Muscle layer of colon (tissue), 2 donors: ENCODE data around the gene ATAD3B.
"Not testable (repeated sequence)": the region's sequence is repeated elsewhere in the genome, so short reads cannot be mapped to it uniquely, and the experiment has no call there.

ENCODE experiments used
- H3K27ac ChIP-seq: one replicate; pipeline ENCODE4 v1.7.0; 2013; ENCODE audit warnings: low read depth, mild to moderate bottlenecking, low read length, moderate library complexity
- H3K27me3 ChIP-seq, 2 donors: one replicate each; pipeline ENCODE4 v1.7.0; 2013; ENCODE audit warnings: low read length in 2 of 2, mild to moderate bottlenecking in 2 of 2; ENCODE audit not compliant: insufficient read depth in 2 of 2, control insufficient read depth in 1 of 2
- H3K36me3 ChIP-seq: one replicate; pipeline ENCODE4 v1.7.0; 2013; ENCODE audit warnings: mild to moderate bottlenecking, low read length; ENCODE audit not compliant: insufficient read depth
- H3K4me1 ChIP-seq: one replicate; pipeline ENCODE4 v1.7.0; 2013; ENCODE audit warnings: mild to moderate bottlenecking, low read length; ENCODE audit not compliant: insufficient read depth
- H3K4me3 ChIP-seq, 2 donors: one replicate each; pipeline ENCODE4 v1.7.0; 2013; ENCODE audit warnings: low read length in 2 of 2, low read depth in 1 of 2, mild to moderate bottlenecking in 1 of 2, moderate library complexity in 1 of 2
- H3K9ac ChIP-seq: one replicate; pipeline ENCODE4 v1.7.0; 2013; ENCODE audit warnings: low read length
- H3K9me3 ChIP-seq: one replicate; pipeline ENCODE4 v1.7.0; 2013; ENCODE audit warnings: mild to moderate bottlenecking, low read length
- donor health status: abdominal sarcoma.
- donor health status: Adenocarcinoma of cecum.

ATAD3B gene

GRCh38 chr1:1428174-1428573 lies 43.4 kb upstream of the ATAD3B start:
- no peak overlapping the region for H3K9ac ChIP-seq
- H3K36me3 ChIP-seq, result no peaks in the 10 kb centered on the region
- H3K27me3 ChIP-seq, result no peaks in the 10 kb centered on the region
- peaks cover 33% of the 10 kb centered on the region for H3K4me1 ChIP-seq
- no peaks in the 10 kb centered on the region for H3K9me3 ChIP-seq
- peak overlapping the region; percentile 4 for H3K27ac ChIP-seq
- H3K4me3 ChIP-seq, result no peak overlapping the region

GRCh38 chr1:1428967-1429366 lies 42.6 kb upstream of the ATAD3B start:
- peaks cover 41% of the 10 kb centered on the region for H3K4me1 ChIP-seq
- peak overlapping the region; percentile 94 for H3K27ac ChIP-seq

GRCh38 chr1:1429671-1430073 lies 41.9 kb upstream of the ATAD3B start:
- Histone ChIP-seq H3K9ac (no peak overlapping the region), H3K27me3 (no peaks in the 10 kb centered on the region), H3K4me1 (peaks cover 48% of the 10 kb centered on the region), H3K27ac (peak overlapping the region; percentile 94), H3K4me3 (no peak overlapping the region), H3K36me3 (no peaks in the 10 kb centered on the region), H3K9me3 (no peaks in the 10 kb centered on the region)

More at GRCh38 chr1:1428967-1429366, 42.6 kb upstream of the ATAD3B start:
- H3K9me3 ChIP-seq, H3K4me3 ChIP-seq, H3K27me3 ChIP-seq, H3K36me3 ChIP-seq, H3K9ac ChIP-seq: not testable (repeated sequence)

GRCh38 chr1:1430114-1430982 lies 41.2 kb upstream of the ATAD3B start:
- Histone ChIP-seq H3K4me1 (peaks cover 55% of the 10 kb centered on the region), H3K27me3 (no peaks in the 10 kb centered on the region), H3K9ac (no peak overlapping the region)

GRCh38 chr1:1430992-1431844 lies 40.3 kb upstream of the ATAD3B start:
- Histone ChIP-seq H3K9me3 (no peaks in the 10 kb centered on the region), H3K9ac (no peak overlapping the region), H3K4me3 (no peak overlapping the region), H3K27ac (peak overlapping the region; percentile 94), H3K4me1 (peaks cover 58% of the 10 kb centered on the region), H3K36me3 (no peaks in the 10 kb centered on the region), H3K27me3 (no peaks in the 10 kb centered on the region)

More at GRCh38 chr1:1430114-1430982, 41.2 kb upstream of the ATAD3B start:
- Histone ChIP-seq H3K4me3 (no peak overlapping the region), H3K36me3 (no peaks in the 10 kb centered on the region), H3K27ac (peak overlapping the region; percentile 94), H3K9me3 (no peaks in the 10 kb centered on the region)

GRCh38 chr1:1431845-1432273 lies 39.7 kb upstream of the ATAD3B start:
- Histone ChIP-seq H3K4me1 (peaks cover 64% of the 10 kb centered on the region), H3K4me3 (no peak overlapping the region), H3K27ac (peak overlapping the region; percentile 94)

DNA sequence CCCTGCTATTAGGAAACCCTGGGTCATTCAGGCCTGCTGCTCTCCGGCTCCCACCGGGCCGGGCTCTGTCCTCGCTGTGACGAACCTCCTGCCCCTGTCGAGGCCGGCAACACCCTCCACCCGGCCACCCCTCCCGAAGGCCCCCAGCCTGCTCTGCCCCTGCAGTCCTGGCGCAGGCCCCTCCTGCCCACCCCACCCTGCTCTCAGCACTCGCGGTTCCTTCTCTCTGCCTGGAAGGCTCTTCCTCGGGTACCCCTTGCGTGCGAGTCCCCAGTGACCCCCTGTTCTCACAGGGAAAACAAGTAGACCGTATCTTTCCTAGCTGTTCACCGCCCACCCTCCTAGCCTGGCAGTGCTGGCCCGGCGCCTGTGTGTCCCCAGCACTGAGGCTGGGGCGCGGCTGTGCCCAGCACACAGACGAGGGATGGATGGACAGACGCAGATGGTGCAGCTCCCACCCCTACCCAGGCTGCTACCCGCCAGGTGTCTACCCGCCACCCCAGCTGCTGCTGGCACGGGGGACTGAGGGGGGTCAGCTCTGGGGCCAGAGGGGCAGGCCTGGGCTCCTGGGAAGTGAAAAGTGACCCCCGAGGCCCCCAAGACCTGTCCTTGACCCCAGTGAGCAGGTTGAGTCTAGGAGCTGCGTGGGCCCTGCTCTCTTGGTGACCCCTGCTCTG lies 39.2 kb upstream of the ATAD3B start:
- H3K4me3 ChIP-seq, result no peak overlapping the region
- H3K4me1 ChIP-seq, result peaks cover 68% of the 10 kb centered on the region
- H3K9me3 ChIP-seq, result no peaks in the 10 kb centered on the region
- H3K9ac ChIP-seq, result no peak overlapping the region
- H3K36me3 ChIP-seq, result no peaks in the 10 kb centered on the region
- H3K27me3 ChIP-seq, result no peaks in the 10 kb centered on the region
- peak overlapping the region; percentile 94 for H3K27ac ChIP-seq

More at GRCh38 chr1:1431845-1432273, 39.7 kb upstream of the ATAD3B start:
- Histone ChIP-seq H3K27me3 (no peaks in the 10 kb centered on the region), H3K36me3 (no peaks in the 10 kb centered on the region), H3K9me3 (no peaks in the 10 kb centered on the region), H3K9ac (no peak overlapping the region)

- Histone ChIP-seq H3K36me3 (no peaks in the 10 kb centered on the region), H3K27ac (peak overlapping the region; percentile 94), H3K4me1 (peaks cover 72% of the 10 kb centered on the region), H3K9ac (peak overlapping the region; percentile 53), H3K4me3 (peak overlapping the region in 1 of 2 donors; percentile 70), H3K27me3 (no peaks in the 10 kb centered on the region), H3K9me3 (no peaks in the 10 kb centered on the region)
Observed at GRCh38 chr1:1432951-1433803, 38.4 kb upstream of the ATAD3B start.

GRCh38 chr1:1433804-1434130 lies 37.8 kb upstream of the ATAD3B start:
- Histone ChIP-seq H3K27ac (peak overlapping the region; percentile 94), H3K9me3 (no peaks in the 10 kb centered on the region), H3K4me1 (peaks cover 72% of the 10 kb centered on the region), H3K9ac (peak overlapping the region; percentile 53), H3K4me3 (peak overlapping the region in 1 of 2 donors; percentile 70), H3K36me3 (no peaks in the 10 kb centered on the region), H3K27me3 (no peaks in the 10 kb centered on the region)

DNA sequence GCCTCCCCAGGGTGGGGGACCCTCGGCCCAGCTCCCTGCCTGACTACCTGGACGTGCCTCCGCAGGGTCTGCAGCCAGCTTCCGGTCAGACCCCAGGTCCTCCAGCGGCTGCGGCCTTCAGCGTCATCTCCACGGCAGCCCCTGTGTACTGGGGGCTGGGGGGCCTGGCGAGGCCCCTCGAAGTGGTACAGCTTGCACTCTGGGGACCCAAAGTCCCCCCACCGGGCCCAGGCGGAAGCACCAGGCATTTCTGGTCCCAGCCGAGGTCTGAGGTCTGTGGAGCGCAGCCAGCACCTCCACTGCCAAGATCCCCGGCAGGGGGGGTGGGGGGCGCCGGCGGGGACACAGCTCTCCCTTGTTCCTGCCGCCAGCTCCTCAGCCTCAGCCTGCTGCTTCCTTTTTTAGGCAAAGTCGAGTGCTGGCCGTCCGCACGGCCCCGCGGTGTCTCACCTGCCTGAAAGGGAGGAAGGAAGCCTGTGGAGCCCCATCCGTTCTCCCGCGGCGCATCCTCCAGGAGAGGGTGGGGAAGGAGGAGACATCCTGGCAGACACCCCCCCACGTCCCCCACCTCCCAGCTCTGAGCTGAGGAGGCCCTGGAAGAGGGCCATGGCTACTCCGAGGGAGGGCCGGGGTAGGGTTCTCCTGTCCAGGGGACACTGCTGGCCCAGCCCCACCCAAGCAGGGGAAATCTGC lies 37.3 kb upstream of the ATAD3B start:
- Histone ChIP-seq H3K27ac (peak overlapping the region; percentile 94), H3K9ac (peak overlapping the region; percentile 53), H3K36me3 (no peaks in the 10 kb centered on the region), H3K4me3 (peak overlapping the region in 1 of 2 donors; percentile 70), H3K27me3 (no peaks in the 10 kb centered on the region), H3K9me3 (no peaks in the 10 kb centered on the region), H3K4me1 (peaks cover 72% of the 10 kb centered on the region)
